Measurements from ENCODE around the gene DCLRE1B.

The DCLRE1B gene

GRCh38 chr1:113874012-113874879 is 30.9 kb upstream of the DCLRE1B start:
- TF ChIP-seq GATA3 (IDR thresholded peaks at IDR 0.05; ENCODE audit: low read depth, low read length) (no peak), GATA2 (IDR thresholded peaks at IDR 0.05; ENCODE audit: low read depth, low read length) (no peak)

DNA sequence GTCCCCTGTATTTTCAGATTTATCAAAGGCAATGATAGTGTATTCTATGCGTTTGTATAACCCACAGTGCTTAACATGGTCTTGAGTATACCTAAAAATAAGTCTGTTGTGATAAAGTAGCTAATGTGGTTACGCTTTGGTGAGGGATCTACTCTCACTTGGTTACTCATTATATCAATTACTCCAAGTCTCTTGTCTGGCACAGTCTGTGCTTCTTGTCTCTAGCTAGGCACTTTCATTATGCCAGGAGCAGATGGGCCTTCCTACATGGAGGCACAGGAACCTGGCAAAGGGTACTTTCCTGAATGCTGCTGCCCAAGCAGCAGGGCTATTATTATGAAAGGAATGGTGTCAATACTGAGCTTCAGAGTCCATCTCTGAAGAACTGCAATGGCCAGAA is 29.4 kb upstream of the DCLRE1B start:
- no peak for TF ChIP-seq GATA2 (IDR thresholded peaks at IDR 0.05; ENCODE audit: low read depth, low read length)
- TF ChIP-seq GATA3 (IDR thresholded peaks at IDR 0.05; ENCODE audit: low read depth, low read length) = no peak

DNA sequence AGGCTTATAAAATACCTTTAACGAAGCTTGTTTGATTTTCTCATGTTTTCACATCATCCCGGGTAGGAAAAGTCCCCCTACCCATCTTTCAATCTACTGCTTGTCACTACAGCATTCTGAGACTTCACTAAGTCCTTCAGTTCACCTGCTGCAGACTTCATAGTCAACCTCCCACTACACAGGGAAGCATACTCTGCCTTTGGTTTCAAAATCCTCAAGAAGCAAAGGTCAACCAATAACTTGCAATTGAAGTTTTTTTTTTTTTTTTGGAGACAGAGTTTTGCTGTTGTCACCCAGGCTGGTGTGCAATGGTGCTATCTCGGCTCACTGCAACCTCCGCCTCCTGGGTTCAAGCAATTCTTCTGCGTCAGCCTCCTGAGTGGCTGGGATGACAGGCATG is 28.9 kb upstream of the DCLRE1B start:
- TF ChIP-seq GATA3 (IDR thresholded peaks at IDR 0.05; ENCODE audit: low read depth, low read length) = no peak
- no peak for TF ChIP-seq GATA2 (IDR thresholded peaks at IDR 0.05; ENCODE audit: low read depth, low read length)

- TF ChIP-seq GATA2 (IDR thresholded peaks at IDR 0.05; ENCODE audit: low read depth, low read length) (no peak), GATA3 (IDR thresholded peaks at IDR 0.05; ENCODE audit: low read depth, low read length) (no peak)
These were observed 25.4 kb upstream of the DCLRE1B start for GRCh38 chr1:113879739-113880038.

- TF ChIP-seq GATA3 (IDR thresholded peaks at IDR 0.05; ENCODE audit: low read depth, low read length) (no peak), GATA2 (IDR thresholded peaks at IDR 0.05; ENCODE audit: low read depth, low read length) (no peak)
These were observed 23.5 kb upstream of the DCLRE1B start for GRCh38 chr1:113881661-113882060.

GRCh38 chr1:113886417-113887401 is 18.4 kb upstream of the DCLRE1B start:
- no peak for TF ChIP-seq GATA3 (IDR thresholded peaks at IDR 0.05; ENCODE audit: low read depth, low read length)
- TF ChIP-seq GATA2 (IDR thresholded peaks at IDR 0.05; ENCODE audit: low read depth, low read length) = no peak

DNA sequence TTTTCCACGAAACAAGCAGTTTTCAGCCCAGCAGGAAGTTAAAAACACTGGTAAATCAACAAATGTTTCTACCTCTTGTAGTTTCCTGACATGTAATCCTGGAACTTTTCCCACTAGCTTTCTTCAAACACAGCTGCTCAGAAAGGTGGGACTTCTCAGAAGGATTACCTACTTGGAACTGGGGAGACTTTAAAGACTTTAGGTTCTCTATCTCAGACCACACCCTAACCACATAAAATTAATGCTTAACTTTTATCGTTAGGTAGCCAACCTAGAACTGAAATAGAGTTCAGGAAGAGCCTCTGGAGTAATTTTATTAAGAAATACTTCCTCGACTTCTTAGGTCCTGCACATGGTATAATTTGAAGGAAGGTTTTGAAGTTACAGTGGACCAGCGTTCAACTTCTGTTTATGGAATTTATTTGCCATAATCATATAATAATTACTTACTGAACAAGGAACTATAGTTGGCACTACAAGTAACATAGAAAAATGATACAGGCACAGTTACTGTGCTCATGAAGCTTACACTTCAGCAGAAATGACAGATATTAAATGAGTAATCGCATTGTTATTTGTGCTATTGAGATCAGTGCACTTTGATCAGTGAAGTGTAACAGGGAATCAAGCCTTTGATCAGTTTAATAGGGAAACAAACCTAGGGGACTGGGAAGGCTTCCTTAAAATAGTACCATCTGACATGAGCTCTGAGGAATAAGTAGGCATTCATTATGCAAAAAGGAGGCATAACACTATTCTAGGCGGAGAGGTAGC is 17.5 kb upstream of the DCLRE1B start, which contains the start of gene BCL2L15:
Gene BCL2L15, minus strand, starts transcription at position 180 of the 774 bp plus-strand sequence. CDS start 206 bp downstream, outside the sequence.
- TF ChIP-seq GATA2 (IDR thresholded peaks at IDR 0.05; ENCODE audit: low read depth, low read length) (no peak), GATA3 (IDR thresholded peaks at IDR 0.05; ENCODE audit: low read depth, low read length) (no peak)

DNA sequence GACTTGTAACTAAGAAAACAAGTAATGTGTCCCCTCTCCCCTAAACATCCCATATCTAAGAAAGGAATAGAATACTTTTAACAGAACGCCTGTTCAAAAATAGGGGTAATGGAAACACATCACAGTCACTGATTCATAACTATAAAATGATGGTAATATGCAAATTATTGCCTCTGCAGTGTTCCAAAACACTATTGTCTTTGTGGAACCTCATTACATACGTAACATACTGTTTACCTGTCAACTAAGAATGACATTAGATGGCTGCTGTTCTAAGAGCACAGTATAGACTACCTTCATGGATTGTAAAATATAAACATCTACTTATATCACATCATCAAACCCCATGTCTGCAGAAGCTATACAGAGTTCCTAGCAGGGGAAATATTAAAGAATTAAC is 14.3 kb upstream of the DCLRE1B start:
- no peak for TF ChIP-seq GATA3 (IDR thresholded peaks at IDR 0.05; ENCODE audit: low read depth, low read length)
- TF ChIP-seq GATA2 (IDR thresholded peaks at IDR 0.05; ENCODE audit: low read depth, low read length) = no peak

DNA sequence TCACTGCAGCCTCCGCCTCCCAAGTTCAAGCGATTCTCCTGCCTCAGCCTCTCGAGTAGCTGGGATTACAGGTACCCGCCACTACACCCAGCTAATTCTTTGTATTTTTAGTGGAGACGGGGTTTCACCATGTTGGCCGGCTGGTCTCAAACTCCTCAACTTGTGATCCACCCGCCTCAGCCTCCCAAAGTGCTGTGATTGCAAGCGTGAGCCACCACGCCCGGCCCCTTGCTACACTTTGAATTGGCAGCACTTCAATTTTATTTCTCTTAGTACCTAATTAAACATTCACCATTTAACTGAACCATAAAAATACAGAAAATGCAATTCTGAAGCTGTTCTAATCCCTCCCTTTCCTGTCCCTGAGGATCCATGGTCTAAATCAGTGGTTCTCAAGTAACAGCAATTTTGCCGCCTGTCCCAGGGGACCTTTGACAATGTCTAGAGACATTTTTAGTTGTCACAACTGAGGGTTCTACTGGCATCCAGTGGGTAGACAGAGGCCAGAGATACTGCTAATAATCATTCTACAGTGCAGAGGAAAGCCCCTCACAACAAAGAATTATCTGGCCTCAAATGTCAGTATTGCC is 13.4 kb upstream of the DCLRE1B start:
- TF ChIP-seq GATA2 (IDR thresholded peaks at IDR 0.05; ENCODE audit: low read depth, low read length) (no peak), GATA3 (IDR thresholded peaks at IDR 0.05; ENCODE audit: low read depth, low read length) (no peak)

DNA sequence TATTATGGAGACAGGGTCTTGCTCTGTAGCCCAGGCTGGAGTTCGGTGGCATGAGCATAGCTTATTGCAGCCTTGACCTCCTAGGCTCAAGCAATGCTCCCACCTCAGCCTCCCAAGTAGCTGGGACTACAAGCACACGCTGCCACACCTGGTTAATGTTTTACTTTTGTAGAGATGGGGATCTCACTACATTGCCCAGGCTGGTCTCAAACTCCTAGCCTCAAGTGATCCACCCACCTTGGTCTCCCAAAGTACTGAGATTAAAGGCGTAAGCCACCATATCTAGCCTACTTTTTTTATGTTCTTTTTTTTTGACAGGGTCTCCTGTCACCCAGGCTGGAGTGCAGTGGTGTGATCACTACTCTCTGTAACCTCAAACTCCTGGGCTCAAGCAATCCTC is 11.9 kb upstream of the DCLRE1B start:
- TF ChIP-seq GATA2 (IDR thresholded peaks at IDR 0.05; ENCODE audit: low read depth, low read length) = no peak
- no peak for TF ChIP-seq GATA3 (IDR thresholded peaks at IDR 0.05; ENCODE audit: low read depth, low read length)

- TF ChIP-seq GATA3 (IDR thresholded peaks at IDR 0.05; ENCODE audit: low read depth, low read length) (no peak), GATA2 (IDR thresholded peaks at IDR 0.05; ENCODE audit: low read depth, low read length) (no peak)
These were observed 10.0 kb upstream of the DCLRE1B start for GRCh38 chr1:113895098-113895497.

- no peak for TF ChIP-seq GATA3 (IDR thresholded peaks at IDR 0.05; ENCODE audit: low read depth, low read length)
- TF ChIP-seq GATA2 (IDR thresholded peaks at IDR 0.05; ENCODE audit: low read depth, low read length) = no peak
These were observed 9.2 kb upstream of the DCLRE1B start for GRCh38 chr1:113895961-113896360.

DNA sequence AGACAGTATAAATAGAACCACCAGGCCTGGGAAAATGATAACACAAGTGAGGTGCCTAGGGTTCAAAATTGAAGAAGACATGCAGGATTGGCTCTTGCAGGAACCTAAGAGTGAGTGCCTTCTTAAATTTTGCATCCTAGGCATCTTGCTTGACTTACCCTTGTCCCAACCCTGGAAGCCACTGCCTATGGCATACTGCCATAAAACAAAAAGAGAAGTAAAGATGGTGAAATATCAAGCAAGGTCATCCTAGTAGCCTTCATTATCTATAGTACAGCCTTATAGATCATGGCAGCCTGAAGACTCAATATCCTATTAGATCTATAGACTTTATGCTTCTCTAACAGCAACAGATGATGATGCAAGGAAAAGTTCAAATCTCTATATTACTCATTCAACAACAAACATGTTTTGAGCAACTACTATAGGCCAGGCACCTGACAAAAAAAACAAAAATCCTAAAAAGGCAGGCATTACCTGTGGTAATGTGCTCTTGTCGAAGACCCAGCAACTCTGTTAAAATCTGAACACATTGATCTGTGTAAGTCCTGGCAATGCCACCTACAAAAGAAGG is 6.8 kb upstream of the DCLRE1B start:
- no peak for TF ChIP-seq GATA3 (IDR thresholded peaks at IDR 0.05; ENCODE audit: low read depth, low read length)

All from SH-SY5Y (cell line).